DOHH2 (cell line): ENCODE results near the gene PPP6R1.

Experiments
- EZH2phosphoT487 ChIP-seq: fragments of 200-600 bp; sonication (generic); IDR thresholded peaks from 2 replicates; pipeline ENCODE4 v1.6.1; 2017; ENCODE audit warnings: borderline replicate concordance, mild to moderate bottlenecking, antibody characterized with exemption, low read length, moderate library complexity, mixed read lengths
- TF ChIP-seq, protein P1 (sequence below): fragments of 200-600 bp; sonication (generic); IDR thresholded peaks from one replicate; pipeline ENCODE4 v1.5.1; 2014; ENCODE audit warnings: antibody characterized with exemption, mild to moderate bottlenecking, low read depth, low read length; ENCODE audit not compliant: poor library complexity, severe bottlenecking

DNA sequence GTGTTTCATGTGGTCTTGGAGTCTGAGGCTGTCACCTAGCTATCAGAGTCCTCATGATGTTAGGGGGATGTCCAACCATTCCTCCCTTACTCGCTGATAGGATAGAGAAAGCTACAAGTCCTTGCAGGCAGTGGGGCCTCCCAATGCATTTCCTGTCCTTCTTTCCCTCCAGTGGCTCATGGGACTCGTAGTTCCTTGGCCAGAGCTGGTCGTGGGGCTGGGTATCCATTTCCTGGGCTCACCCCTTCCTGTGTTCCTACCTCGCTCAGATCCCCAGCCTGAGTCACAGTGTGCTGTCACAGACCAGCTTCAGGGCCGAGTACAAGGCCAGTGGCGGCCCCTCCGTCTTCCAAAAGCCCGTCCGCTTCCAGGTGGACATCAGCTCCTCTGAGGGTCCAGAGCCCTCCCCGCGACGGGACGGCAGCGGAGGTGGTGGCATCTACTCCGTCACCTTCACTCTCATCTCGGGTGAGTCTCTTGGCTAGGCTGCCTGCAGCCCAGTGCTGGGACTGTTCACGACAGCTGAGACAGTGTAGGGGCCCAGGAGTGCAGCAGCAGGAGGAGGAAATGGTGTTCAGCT, 47.3 kb upstream of the PPP6R1 start:
- TF ChIP-seq, protein P1, sequence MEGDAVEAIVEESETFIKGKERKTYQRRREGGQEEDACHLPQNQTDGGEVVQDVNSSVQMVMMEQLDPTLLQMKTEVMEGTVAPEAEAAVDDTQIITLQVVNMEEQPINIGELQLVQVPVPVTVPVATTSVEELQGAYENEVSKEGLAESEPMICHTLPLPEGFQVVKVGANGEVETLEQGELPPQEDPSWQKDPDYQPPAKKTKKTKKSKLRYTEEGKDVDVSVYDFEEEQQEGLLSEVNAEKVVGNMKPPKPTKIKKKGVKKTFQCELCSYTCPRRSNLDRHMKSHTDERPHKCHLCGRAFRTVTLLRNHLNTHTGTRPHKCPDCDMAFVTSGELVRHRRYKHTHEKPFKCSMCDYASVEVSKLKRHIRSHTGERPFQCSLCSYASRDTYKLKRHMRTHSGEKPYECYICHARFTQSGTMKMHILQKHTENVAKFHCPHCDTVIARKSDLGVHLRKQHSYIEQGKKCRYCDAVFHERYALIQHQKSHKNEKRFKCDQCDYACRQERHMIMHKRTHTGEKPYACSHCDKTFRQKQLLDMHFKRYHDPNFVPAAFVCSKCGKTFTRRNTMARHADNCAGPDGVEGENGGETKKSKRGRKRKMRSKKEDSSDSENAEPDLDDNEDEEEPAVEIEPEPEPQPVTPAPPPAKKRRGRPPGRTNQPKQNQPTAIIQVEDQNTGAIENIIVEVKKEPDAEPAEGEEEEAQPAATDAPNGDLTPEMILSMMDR: no peak
- no peak for TF ChIP-seq EZH2phosphoT487
